Chondrocyte (in vitro differentiated cells): Measurements from ENCODE around the gene SMPDL3A. TPM values are rescaled to one million over a fixed set of nuclear protein-coding genes. Genes with fewer than 3 reads are reported as not detected.

ENCODE experiments used
- DNase-seq: peaks from one replicate; pipeline ENCODE4 v3.0.0; 2021; ENCODE audit warnings: mixed read lengths, low spot score
- H3K27ac Mint-ChIP-seq: one replicate; pipeline ENCODE4 v1.8.0; 2021; ENCODE audit warnings: mild to moderate bottlenecking, moderate library complexity, mixed read lengths; ENCODE audit not compliant: unreplicated experiment
- H3K27me3 Mint-ChIP-seq: 2 replicates; pipeline ENCODE4 v1.8.0; 2021; ENCODE audit warnings: low read depth, mixed read lengths
- H3K36me3 Mint-ChIP-seq: 2 replicates; pipeline ENCODE4 v1.8.0; 2021; ENCODE audit warnings: low read depth, mixed read lengths
- H3K4me1 Mint-ChIP-seq: 2 replicates; pipeline ENCODE4 v1.8.0; 2021; ENCODE audit warnings: low read depth, mild to moderate bottlenecking, mixed read lengths
- H3K4me3 Mint-ChIP-seq: one replicate; pipeline ENCODE4 v1.8.0; 2021; ENCODE audit warnings: mild to moderate bottlenecking, moderate library complexity, mixed read lengths; ENCODE audit not compliant: unreplicated experiment
- H3K9me3 Mint-ChIP-seq: 2 replicates; pipeline ENCODE4 v1.8.0; 2021; ENCODE audit warnings: low read depth, mixed read lengths
- CTCF ChIP-seq: fragments of 200-600 bp; sonication (generic); IDR thresholded peaks from 2 replicates; pipeline ENCODE4 v1.5.0; 2021; ENCODE audit warnings: antibody characterized with exemption, mild to moderate bottlenecking, moderate library complexity
- total RNA-seq: library from RNA; stranded (reverse); gene quantifications from 3 replicates; pipeline ENCODE4 v1.2.1, GENCODE V29; 2021

The SMPDL3A gene
- total RNA-seq, 1 donor from 2014 or later, result 8.7 TPM

GRCh38 chr6:122753688-122754056, 35.4 kb upstream of the SMPDL3A start:
- H3K9me3 Mint-ChIP-seq, result no peaks in the 10 kb centered on the region
- no peak overlapping the region for H3K4me3 Mint-ChIP-seq
- DNase-seq, result no peak

GRCh38 chr6:122754191-122754731, 34.8 kb upstream of the SMPDL3A start:
- Mint-ChIP-seq H3K9me3 (no peaks in the 10 kb centered on the region), H3K36me3 (no peaks in the 10 kb centered on the region), H3K4me1 (no peaks in the 10 kb centered on the region), H3K27ac (no peak overlapping the region), H3K4me3 (no peak overlapping the region), H3K27me3 (peaks cover 8% of the 10 kb centered on the region)
- no peak for TF ChIP-seq CTCF
- DNase-seq, result no peak

More at GRCh38 chr6:122753688-122754056, 35.4 kb upstream of the SMPDL3A start:
- Mint-ChIP-seq H3K27ac (no peak overlapping the region), H3K4me1 (no peaks in the 10 kb centered on the region), H3K36me3 (no peaks in the 10 kb centered on the region), H3K27me3 (peaks cover 8% of the 10 kb centered on the region)
- TF ChIP-seq CTCF, result no peak

GRCh38 chr6:122755901-122756300, 33.2 kb upstream of the SMPDL3A start:
- no peak for TF ChIP-seq CTCF
- H3K9me3 Mint-ChIP-seq, result no peaks in the 10 kb centered on the region
- H3K27me3 Mint-ChIP-seq, result peaks cover 8% of the 10 kb centered on the region
- H3K4me3 Mint-ChIP-seq, result no peak overlapping the region
- no peaks in the 10 kb centered on the region for H3K4me1 Mint-ChIP-seq
- no peak for DNase-seq
- H3K27ac Mint-ChIP-seq, result no peak overlapping the region
- H3K36me3 Mint-ChIP-seq, result no peaks in the 10 kb centered on the region

GRCh38 chr6:122758927-122759334, 30.1 kb upstream of the SMPDL3A start:
- H3K9me3 Mint-ChIP-seq, result peaks cover 6% of the 10 kb centered on the region
- no peak overlapping the region for H3K27ac Mint-ChIP-seq
- DNase-seq, result no peak
- H3K27me3 Mint-ChIP-seq, result peaks cover 8% of the 10 kb centered on the region
- H3K4me3 Mint-ChIP-seq, result no peak overlapping the region
- H3K36me3 Mint-ChIP-seq, result no peaks in the 10 kb centered on the region
- TF ChIP-seq CTCF, result no peak
- no peaks in the 10 kb centered on the region for H3K4me1 Mint-ChIP-seq

- no peaks in the 10 kb centered on the region for H3K4me1 Mint-ChIP-seq
- no peak overlapping the region for H3K27ac Mint-ChIP-seq
Observed at GRCh38 chr6:122760330-122760729, 28.7 kb upstream of the SMPDL3A start.

More at GRCh38 chr6:122760330-122760729, 28.7 kb upstream of the SMPDL3A start:
- H3K4me3 Mint-ChIP-seq, result no peak overlapping the region
- H3K27me3 Mint-ChIP-seq, result peaks cover 4% of the 10 kb centered on the region
- H3K36me3 Mint-ChIP-seq, result no peaks in the 10 kb centered on the region
- no peak for TF ChIP-seq CTCF
- no peak for DNase-seq
- peaks cover 7% of the 10 kb centered on the region for H3K9me3 Mint-ChIP-seq
